T-helper 2 cell treated with Interferon-gamma antibody and Interleukin-4, amounts not matched to agents 5 μg/mL and 100 μg/mL, for 36 hours (primary cell): ENCODE results near the gene LDLRAD3.

Source experiments
- DNase-seq: peaks from one replicate; pipeline ENCODE4 v3.0.0; 2021; ENCODE audit warnings: low spot score
- H3K27ac Mint-ChIP-seq: one replicate; pipeline ENCODE4 v1.8.0; 2021; ENCODE audit warnings: mild to moderate bottlenecking, mixed read lengths
- H3K27me3 Mint-ChIP-seq: one replicate; pipeline ENCODE4 v1.8.0; 2021; ENCODE audit warnings: low read depth, mixed read lengths
- H3K36me3 Mint-ChIP-seq: one replicate; pipeline ENCODE4 v1.8.0; 2021; ENCODE audit warnings: low read depth, mixed read lengths
- H3K4me1 Mint-ChIP-seq: one replicate; pipeline ENCODE4 v1.8.0; 2021; ENCODE audit warnings: low read depth, mixed read lengths
- H3K4me3 Mint-ChIP-seq: one replicate; pipeline ENCODE4 v1.8.0; 2022; ENCODE audit warnings: mild to moderate bottlenecking, moderate library complexity, mixed read lengths
- H3K9me3 Mint-ChIP-seq: one replicate; pipeline ENCODE4 v1.8.0; 2021; ENCODE audit warnings: mixed read lengths

The LDLRAD3 gene

DNA sequence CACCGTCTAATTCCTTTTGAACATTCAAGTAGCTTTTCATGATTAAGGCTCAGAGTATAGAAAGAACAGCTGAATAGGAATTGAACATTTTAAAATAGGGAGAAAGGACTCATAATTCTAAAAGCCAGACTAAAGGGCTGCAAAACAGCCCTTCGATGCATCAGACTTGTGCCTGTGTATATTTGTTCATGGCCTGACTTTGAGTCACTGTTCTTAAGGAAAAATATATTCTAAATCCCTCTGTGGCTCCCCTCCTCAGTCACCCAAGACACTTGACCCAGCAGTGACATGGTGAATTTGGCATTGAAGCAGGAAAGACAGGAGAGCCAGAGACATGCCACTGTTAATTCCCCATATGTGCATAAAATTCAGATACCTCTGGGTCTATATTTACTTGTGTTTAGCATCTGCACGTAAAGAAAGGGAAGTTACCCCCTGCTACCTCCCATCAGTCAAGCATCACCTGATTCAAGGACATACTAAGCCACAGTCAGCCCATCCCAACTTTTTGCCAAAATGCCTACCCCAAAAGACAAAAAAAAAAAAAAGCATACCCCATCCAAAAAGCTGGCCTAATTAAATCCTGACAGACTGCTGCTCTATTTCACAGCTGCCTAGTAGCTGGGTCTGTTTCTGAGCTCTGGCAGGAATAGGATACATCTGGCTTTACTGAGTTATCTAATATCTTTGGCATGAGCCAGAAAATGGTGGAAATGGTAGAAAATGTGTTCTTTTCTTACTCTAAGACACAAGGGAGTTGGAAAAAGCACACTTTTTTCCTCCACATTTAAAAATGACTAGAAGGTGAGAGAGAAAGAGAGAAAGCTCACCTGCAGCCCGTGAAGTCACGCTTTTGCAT lies 251.9 kb downstream of the LDLRAD3 start:
- no peak for DNase-seq
- no peaks in the 10 kb centered on the region for H3K36me3 Mint-ChIP-seq
- no peaks in the 10 kb centered on the region for H3K4me1 Mint-ChIP-seq
- H3K27me3 Mint-ChIP-seq = no peaks in the 10 kb centered on the region
- no peak overlapping the region for H3K27ac Mint-ChIP-seq
- no peaks in the 10 kb centered on the region for H3K9me3 Mint-ChIP-seq
- no peak overlapping the region for H3K4me3 Mint-ChIP-seq

DNA sequence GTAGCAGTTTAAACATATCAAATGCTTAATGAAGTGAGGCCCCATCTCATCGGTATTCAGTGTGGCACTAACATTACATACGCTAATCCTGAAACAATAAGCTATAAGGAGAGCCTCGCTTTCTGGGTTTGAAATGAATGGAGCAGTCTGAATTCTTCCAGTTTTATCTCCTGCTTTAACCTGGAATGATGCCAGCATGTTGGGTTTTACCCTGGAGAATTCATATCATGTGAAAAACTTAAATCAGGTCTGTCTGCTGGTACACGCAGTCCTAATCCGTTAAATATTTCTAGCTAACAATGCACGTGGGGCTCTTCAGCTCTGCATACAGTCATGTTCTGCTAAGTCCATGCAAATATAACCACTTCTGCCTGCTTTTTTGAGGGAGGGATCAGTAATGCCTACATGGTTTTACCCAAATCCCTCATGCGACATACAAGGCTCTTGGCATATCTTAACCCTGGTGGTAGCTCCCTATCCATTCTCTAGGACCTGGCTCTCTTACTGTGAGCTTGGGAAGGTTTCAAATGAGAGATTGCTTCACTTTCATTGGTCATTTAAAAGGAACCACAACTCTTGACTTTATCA lies 252.6 kb downstream of the LDLRAD3 start:
- no peak overlapping the region for H3K27ac Mint-ChIP-seq
- H3K4me3 Mint-ChIP-seq = no peak overlapping the region
- DNase-seq = no peak
- no peaks in the 10 kb centered on the region for H3K27me3 Mint-ChIP-seq
- no peaks in the 10 kb centered on the region for H3K4me1 Mint-ChIP-seq
- H3K9me3 Mint-ChIP-seq = no peaks in the 10 kb centered on the region
- H3K36me3 Mint-ChIP-seq = no peaks in the 10 kb centered on the region

DNA sequence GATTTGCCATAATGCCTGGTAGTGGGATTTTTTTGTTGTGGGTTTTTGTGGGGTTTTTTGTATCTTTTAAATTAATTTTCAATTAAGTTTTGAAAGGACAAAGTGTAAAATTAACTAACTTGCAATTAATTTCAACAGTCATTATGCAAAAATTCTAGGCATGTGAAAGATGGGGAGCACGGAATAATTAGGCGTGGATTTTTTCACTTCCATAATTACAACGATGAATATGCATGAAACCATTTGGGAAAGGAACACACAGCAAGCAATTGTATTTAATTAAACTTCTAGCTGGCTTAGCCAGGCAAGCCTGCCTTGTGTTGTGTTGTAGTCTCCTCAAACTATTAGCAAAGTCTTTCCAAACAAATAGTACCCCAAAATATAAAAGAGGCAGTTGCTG lies 257.5 kb downstream of the LDLRAD3 start:
- Mint-ChIP-seq H3K27ac (no peak overlapping the region), H3K4me3 (no peak overlapping the region), H3K27me3 (no peaks in the 10 kb centered on the region), H3K9me3 (no peaks in the 10 kb centered on the region), H3K4me1 (no peaks in the 10 kb centered on the region), H3K36me3 (no peaks in the 10 kb centered on the region)
- DNase-seq = no peak

DNA sequence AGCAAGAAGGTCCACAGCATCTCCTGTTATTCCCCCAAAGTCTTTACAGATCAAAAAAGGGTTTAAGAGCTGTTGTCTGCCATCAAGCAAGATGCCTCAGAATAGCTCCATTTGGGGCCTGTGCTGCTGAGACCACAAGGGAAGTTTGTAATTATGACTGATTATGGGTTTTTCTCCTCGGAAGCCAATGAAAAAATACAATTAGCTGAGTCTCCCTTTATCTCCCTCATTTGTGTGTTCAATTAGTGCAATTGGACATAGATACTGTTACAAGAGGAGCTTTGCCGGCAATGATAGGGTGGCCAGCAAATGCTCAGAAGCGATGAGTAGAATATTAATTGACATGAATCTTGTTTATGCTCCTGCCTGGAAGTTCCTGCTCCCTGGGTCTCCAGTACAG lies 261.7 kb downstream of the LDLRAD3 start:
- H3K4me3 Mint-ChIP-seq = no peak overlapping the region
- DNase-seq = no peak
- peaks cover 1% of the 10 kb centered on the region for H3K27me3 Mint-ChIP-seq
- no peaks in the 10 kb centered on the region for H3K4me1 Mint-ChIP-seq
- no peaks in the 10 kb centered on the region for H3K9me3 Mint-ChIP-seq
- H3K36me3 Mint-ChIP-seq = no peaks in the 10 kb centered on the region
- H3K27ac Mint-ChIP-seq = no peak overlapping the region

DNA sequence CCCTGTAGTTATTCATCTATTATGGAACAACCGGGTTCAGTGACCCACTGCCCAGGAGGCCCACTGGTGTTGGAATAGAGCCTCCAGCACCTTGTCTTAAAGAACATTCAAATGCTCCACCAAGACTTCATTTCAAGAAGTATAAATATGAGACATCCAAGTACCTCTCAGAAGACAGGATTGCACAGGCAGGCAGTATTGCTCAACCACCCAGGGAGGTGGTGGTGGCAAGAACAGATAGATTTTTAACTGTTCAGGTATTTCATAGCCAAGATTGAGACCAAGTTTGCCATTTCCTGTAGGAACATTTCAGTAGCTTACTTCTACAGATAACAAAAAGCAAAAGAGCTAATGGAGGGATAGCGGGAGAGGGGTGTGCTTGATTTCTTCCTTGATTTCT lies 266.7 kb downstream of the LDLRAD3 start:
- Mint-ChIP-seq H3K4me1 (no peaks in the 10 kb centered on the region), H3K9me3 (no peaks in the 10 kb centered on the region), H3K36me3 (no peaks in the 10 kb centered on the region), H3K4me3 (no peak overlapping the region), H3K27ac (no peak overlapping the region), H3K27me3 (peaks cover 5% of the 10 kb centered on the region)
- no peak for DNase-seq

DNA sequence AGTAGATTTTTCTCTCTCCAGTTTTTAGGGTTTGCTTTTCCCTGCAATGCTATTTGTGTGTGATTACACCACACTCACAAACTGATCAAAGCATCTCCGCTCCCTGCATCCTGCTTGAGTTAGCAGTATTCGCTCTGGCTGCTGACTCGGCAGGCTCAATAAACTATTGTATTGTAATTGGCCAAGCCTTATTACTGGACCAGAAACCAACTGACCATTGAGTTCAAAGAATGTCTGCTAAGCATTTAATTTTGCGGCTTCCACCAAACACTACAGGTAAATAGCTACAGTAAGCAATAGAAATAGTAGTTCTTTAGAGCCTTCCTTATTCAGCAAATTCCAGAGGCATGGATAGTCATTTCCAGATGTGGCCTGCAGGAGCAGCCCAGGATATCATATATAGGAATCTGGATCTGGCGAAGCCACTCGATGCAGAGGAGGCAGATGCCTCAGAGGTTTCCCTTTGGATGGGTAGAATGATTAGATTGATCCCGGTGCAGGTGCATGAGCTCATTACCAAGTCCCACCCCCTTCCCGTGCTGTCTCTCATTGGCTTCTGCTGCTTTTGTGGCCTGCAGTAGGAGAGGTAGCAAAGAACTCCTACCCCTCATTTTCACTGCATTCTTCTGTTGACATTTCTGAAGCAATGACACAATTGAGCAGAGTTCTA lies 268.0 kb downstream of the LDLRAD3 start:
- peaks cover 5% of the 10 kb centered on the region for H3K27me3 Mint-ChIP-seq
- DNase-seq = no peak
- H3K9me3 Mint-ChIP-seq = no peaks in the 10 kb centered on the region
- H3K4me3 Mint-ChIP-seq = no peak overlapping the region
- no peaks in the 10 kb centered on the region for H3K4me1 Mint-ChIP-seq
- H3K36me3 Mint-ChIP-seq = no peaks in the 10 kb centered on the region
- no peak overlapping the region for H3K27ac Mint-ChIP-seq

DNA sequence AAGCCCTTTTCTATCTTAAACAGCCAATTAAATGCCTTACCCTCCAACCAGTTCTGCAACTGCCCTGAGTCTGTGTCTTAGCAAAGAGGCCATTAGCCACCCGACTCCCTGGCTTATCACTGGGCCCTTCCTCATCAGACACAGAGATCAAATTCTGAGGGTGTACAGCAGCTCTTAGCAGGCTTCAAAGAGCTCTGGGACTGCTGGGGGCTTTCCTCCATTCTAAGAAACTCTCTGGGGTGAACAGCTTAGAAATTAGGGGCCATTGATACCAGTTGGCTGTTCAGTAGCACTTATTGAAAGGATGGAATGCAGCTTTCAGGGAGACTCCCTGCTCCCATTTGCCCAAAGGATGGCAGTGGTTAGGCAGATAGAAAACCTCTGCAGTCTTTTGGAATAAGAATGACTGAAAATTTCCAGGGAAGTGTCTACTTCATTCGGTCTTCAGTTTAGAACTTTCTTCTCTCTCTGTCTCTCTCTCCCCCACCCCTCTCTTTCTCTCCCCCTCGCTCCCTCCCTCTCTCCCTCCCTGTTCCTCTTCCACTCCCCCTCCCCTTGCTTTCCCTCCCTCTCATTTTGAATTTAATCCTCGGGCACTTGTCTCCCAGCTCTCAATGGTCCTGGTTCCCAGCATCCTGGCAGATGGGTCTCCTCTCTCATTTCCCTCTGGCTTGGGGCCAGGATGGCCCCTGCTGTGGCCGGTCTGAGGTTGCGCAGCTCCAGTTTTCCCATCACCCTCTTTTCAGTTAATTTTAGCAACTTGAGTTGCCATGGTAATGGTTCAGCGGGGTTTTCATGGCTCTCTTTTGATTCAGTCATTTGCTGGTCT lies 268.9 kb downstream of the LDLRAD3 start:
- Mint-ChIP-seq H3K9me3 (no peaks in the 10 kb centered on the region), H3K27ac (no peak overlapping the region), H3K4me1 (no peaks in the 10 kb centered on the region), H3K4me3 (no peak overlapping the region), H3K36me3 (no peaks in the 10 kb centered on the region), H3K27me3 (peaks cover 5% of the 10 kb centered on the region)
- DNase-seq = no peak

DNA sequence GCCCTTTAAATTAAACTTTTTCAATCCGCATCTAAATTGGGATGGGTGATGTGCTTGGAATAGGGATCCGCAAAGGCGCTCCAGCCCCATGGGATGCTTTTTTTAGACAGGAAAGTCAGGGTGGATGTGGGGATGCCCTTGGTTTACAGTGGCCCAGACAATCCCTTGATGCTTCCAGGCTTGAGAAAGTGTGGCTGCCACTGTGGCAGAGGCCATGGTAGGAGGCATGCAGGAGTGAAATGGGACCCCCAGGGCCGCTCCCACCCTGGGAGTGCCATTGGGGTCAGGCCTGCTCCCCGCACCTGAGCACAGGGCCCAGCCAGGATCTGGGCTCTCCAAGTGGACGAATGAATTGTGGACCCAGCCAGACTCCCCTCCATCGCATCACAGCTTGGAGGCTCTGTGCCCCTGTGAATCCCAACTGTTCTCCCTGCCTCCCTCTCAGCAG lies 269.6 kb downstream of the LDLRAD3 start:
- no peak for DNase-seq
- no peak overlapping the region for H3K27ac Mint-ChIP-seq
- H3K4me3 Mint-ChIP-seq = no peak overlapping the region
- H3K36me3 Mint-ChIP-seq = no peaks in the 10 kb centered on the region
- H3K27me3 Mint-ChIP-seq = peaks cover 5% of the 10 kb centered on the region
- no peaks in the 10 kb centered on the region for H3K9me3 Mint-ChIP-seq
- no peaks in the 10 kb centered on the region for H3K4me1 Mint-ChIP-seq

DNA sequence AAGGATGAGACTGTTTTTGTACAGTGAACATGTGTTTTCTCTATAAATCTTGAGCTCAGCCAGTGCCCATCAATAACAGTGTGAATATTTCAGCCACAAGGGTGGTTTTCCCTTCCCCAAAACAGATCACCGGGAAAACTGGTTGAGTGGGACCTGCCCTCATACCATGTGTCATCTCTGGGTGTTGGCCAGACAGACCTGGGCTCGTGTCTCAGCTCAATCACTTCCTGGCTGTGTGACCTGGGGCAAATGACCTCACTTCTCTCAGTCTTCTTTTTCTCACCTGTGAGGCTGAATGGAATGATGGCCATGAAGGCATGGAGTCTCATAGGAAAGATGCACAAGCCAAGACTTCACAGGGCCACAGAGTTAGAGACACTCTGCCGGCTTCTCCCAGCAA lies 270.6 kb downstream of the LDLRAD3 start:
- Mint-ChIP-seq H3K36me3 (no peaks in the 10 kb centered on the region), H3K4me3 (no peak overlapping the region), H3K4me1 (no peaks in the 10 kb centered on the region), H3K9me3 (peaks cover 3% of the 10 kb centered on the region), H3K27ac (no peak overlapping the region), H3K27me3 (peaks cover 5% of the 10 kb centered on the region)
- no peak for DNase-seq

DNA sequence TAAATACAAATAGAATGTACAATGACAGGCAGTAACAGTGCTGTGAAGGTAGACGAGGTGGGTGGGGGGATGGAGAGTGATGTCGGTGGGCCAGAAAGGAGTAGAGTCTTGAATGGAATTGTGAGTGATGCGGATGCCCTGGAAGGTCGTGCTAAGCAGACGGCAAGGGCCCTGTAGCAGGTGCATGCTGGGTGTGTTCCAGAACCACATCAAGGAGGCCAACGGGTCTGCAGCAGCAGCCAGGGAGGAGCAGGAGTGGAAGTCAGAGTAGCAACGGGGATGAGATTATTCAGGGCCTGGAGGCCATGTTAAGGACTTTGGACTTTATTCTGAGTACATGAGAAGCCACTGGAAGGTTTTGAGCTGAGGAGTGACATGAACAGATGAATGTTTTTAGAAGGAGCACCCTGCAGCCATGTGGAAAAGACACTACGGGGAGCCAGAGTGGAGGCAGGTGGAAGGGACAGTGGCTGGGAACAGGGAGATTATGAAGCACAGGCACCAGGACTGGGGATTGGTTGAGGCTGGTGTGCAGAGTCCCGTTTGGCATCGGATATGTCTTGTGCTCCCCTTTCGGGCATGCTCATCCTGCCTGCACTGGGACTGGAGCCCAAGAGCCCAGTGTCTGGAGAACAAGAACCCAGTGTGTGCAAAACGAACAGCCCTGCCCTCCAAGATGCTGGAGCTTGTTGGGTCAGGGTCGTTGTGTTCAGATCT lies 271.3 kb downstream of the LDLRAD3 start:
- H3K4me3 Mint-ChIP-seq = no peak overlapping the region
- no peaks in the 10 kb centered on the region for H3K4me1 Mint-ChIP-seq
- peaks cover 8% of the 10 kb centered on the region for H3K9me3 Mint-ChIP-seq
- no peaks in the 10 kb centered on the region for H3K36me3 Mint-ChIP-seq
- H3K27ac Mint-ChIP-seq = no peak overlapping the region
- peaks cover 5% of the 10 kb centered on the region for H3K27me3 Mint-ChIP-seq
- DNase-seq = no peak

DNA sequence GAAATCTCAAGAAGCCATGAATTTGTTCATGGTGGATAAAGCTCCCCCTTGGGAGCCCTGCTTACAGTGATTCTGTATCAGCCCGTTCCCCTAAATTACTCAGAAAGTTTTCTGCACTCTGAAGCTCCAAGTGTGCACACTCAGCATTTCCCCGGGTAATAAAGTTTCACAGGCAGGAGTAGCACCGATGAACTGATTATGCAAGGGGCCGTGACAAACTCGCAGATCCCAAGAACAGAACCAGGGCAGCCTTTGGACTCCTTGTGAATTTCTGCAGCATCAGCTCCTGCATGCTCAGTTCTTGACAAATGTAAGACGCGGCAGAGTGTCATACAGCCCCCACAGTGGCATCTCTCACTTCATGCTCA lies 271.8 kb downstream of the LDLRAD3 start:
- Mint-ChIP-seq H3K4me1 (no peaks in the 10 kb centered on the region), H3K27ac (no peak overlapping the region), H3K27me3 (peaks cover 3% of the 10 kb centered on the region), H3K36me3 (no peaks in the 10 kb centered on the region), H3K9me3 (peaks cover 12% of the 10 kb centered on the region), H3K4me3 (no peak overlapping the region)
- no peak for DNase-seq

DNA sequence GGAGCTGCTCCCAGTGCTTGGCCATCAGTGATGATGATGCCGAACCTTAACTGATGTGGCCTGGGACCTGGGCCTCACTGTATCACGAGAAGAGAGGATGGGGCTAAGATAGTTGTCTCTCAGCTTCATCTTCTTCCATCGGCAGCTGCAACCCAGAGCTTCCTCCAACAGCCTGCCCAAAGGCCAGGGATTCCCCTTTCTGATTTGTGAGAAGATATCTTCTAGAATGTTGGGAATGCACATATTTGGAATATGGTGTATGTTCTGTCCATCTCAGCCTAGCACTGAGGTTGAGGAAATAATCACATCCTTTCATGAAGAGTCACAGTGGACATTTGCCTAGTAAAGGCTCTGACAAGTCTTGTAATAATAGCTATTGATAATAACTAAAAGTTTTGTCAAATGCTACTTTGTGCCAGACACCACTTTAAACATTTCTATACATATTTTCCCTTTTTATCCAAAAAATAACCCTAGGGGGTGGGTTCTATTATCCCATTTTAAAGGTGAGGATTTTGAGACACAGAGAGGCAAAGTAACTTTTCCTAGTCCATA lies 272.3 kb downstream of the LDLRAD3 start:
- Mint-ChIP-seq H3K4me1 (no peaks in the 10 kb centered on the region), H3K27ac (no peak overlapping the region), H3K36me3 (no peaks in the 10 kb centered on the region), H3K4me3 (no peak overlapping the region), H3K9me3 (peaks cover 12% of the 10 kb centered on the region), H3K27me3 (peaks cover 3% of the 10 kb centered on the region)
- DNase-seq = no peak

DNA sequence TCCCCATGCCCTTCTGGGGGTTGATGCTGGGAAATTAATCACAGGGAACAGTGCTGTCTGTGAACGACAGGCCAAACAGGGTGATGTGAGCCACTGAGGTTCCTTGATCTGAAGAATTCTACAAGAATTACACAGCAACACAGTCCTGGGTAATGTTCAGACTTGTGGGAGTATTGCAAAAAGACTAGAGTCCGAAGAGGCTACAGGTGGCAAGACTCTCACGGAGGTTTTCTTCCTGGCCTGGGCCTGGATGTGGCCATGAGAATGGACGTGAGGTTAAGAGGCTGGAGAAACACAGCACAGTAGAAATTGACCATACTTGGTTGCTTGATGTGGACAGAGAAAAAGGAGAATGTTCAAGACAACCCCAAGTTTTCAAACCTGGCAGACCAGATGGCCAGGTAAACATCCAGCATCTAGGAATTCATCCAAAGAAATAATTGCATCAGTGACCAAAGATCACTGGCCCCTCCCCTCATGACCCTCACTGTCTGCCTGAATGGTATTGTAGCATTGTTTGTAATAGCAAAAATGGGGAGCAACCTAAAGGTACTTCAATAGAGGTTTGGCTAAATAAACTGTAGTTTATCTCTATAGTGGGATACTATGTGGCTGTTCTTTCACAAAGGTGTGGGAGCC lies 274.5 kb downstream of the LDLRAD3 start:
- Mint-ChIP-seq H3K27ac (no peak overlapping the region), H3K36me3 (no peaks in the 10 kb centered on the region), H3K27me3 (no peaks in the 10 kb centered on the region), H3K4me1 (no peaks in the 10 kb centered on the region), H3K4me3 (no peak overlapping the region), H3K9me3 (peaks cover 12% of the 10 kb centered on the region)
- no peak for DNase-seq
